Esophagus mucosa (tissue), 1 donor: ENCODE measurements around the gene PLCG1. TPM values are rescaled to one million over a fixed set of nuclear protein-coding genes. Genes with fewer than 3 reads are reported as not detected.
A peak's percentile ranks its signal among the peaks of the same experiment; 100 is the strongest.

Experiments used
- ATAC-seq: fragments of 200-7000 bp; cut with Tn5 transposase; one replicate; pipeline ENCODE4 v1.9.1; 2020
- total RNA-seq: library from RNA; stranded (reverse); gene quantifications from one replicate; pipeline ENCODE4 v1.2.4, GENCODE V29; 2023
- donor health status: DM: yes; HTN: yes; CAD: no.

PLCG1 gene
- total RNA-seq, 1 donor from 2014 or later = 27.1 TPM

DNA sequence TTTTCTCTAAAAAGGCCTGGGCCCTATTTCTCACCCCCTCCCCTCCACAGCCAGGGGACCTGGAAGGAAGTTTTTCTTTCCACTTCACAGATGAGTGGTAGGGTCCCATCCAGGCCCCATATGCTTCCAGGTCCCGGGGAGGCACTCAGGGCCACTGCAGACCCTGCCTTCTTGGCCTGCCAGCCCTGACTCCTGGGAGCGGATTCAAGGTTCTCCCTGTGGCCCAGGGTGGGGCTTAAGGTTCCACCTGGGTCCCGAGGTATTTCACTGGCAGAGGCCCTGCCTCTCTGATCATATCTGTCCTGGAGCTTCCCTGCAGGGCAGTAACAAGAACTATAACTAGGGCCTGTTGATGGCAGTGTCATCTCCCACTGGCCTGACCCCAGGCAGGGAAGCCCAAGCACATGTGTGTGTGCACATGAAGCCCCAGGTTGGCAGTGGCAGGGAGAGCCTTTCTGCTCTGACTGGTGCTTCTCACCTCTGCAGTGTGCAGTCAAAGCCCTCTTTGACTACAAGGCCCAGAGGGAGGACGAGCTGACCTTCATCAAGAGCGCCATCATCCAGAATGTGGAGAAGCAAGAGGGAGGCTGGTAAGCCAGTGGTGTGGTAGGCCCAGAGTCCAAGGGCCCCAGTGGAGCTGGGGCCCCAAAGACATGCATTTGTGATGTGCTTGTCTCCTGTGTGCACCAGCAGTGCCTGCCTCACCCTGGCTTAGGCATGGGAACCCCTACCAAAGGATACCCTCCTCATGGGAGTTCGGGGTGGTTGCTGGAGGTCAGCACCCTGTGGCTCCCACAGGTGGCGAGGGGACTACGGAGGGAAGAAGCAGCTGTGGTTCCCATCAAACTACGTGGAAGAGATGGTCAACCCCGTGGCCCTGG is 31.2 kb downstream of the PLCG1 start:
- no peak for ATAC-seq

DNA sequence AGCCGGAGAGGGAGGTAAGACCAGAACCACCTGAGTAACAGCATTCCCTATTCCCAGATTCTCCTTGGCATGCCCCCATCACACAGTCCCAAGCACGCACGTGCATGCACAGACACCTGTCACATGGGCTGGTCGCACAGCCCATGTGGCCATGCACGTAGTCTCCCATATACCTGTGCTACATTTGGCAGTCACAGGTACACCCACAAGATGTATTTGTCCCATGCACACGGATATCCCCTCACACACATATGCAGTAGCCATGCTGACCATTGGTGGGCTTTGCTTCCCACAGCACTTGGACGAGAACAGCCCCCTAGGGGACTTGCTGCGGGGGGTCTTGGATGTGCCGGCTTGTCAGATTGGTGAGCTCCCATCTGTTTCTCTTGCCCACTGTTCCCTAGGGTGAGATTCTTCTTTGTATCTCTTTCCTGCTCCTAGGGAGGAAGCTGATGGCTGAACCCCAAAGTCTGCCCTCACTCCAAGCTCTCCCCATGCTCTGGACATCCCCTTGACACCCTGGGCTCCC is 31.9 kb downstream of the PLCG1 start:
- ATAC-seq = no peak

- ATAC-seq = peak; percentile 88
Measured at GRCh38 chr20:41169791-41170351, 32.5 kb downstream of the PLCG1 start.

DNA sequence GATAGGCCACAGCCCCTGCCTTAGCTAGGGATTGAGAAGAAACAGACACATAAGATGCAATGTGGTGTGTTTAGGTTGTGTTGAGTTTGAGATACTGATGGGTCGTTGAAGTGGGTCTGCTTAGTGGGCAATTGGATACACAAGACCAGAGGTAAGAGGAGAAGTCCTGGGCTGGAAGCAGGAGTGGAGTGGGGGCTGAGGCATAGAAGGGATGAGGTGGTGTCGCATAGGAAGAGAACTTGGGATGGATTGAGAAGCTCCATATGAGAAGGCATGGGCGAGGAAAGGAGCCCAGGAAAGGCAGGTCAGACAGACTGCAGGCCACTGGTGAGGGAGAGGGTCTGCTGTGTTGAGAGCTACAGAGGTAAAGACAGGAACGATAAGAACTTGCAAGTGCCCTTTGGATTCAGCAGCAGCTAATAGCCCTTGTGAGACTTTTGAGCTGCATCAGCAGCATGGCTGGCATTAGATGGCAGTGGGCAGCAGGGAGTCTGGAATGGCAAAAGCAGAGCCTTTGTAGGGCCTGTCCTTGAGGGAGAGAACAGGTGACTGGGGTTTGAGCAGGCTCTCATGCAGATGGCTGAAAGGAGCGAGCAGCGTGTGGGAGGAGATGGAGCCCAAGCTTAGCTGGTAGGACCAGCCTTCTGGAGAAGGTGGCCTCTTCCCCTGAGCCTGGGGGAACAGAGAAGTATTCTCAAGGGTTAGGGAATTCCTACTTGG is 33.2 kb downstream of the PLCG1 start:
- no peak for ATAC-seq

DNA sequence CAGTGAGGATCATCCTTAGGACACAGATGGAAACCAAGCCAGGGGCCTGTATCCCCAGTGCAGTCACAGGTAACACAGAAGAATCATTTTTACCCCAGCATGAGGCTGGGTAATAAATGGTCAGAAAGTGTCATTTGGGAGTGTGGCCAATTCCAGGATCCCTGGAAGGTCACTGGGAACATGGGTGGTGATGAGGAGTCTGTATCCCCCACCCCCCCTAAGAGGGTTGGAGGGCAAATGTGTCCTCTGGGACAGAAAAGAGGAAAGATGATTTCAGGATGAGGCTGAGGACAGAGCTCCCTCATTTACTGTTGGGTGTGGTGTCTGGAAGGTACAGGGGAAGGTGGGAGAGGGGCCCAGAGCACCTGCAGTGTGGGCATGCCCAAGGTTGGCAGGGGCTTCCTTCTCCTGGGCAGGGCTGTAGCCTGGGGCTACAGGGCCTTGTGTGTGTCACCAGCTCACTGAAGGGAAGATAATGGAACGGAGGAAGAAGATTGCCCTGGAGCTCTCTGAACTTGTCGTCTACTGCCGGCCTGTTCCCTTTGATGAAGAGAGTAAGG is 34.5 kb downstream of the PLCG1 start:
- ATAC-seq = no peak

GRCh38 chr20:41172296-41173140 is 35.2 kb downstream of the PLCG1 start:
- no peak for ATAC-seq

GRCh38 chr20:41173161-41173721 is 35.9 kb downstream of the PLCG1 start:
- ATAC-seq = peak; percentile 71

DNA sequence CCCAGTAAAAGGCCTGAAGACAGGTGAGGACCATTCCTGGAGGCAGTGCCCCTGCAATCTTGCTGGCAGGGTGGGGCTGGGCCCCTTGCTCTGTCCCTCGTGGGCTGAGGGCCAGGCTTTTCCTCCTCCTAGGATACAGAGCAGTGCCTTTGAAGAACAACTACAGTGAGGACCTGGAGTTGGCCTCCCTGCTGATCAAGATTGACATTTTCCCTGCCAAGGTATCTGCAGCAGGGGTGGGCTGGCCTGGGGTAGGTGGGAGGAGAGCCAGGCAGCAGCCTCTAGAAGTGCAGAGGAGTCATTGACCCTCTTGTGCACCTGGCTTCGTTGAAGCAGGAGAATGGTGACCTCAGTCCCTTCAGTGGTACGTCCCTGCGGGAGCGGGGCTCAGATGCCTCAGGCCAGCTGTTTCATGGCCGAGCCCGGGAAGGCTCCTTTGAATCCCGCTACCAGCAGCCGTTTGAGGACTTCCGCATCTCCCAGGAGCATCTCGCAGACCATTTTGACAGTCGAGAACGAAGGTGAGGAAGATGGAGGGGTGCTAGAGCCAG is 36.5 kb downstream of the PLCG1 start:
- ATAC-seq = no peak

- no peak for ATAC-seq
Measured at GRCh38 chr20:41174373-41174772, 37.0 kb downstream of the PLCG1 start.

- no peak for ATAC-seq
Measured at GRCh38 chr20:41174782-41175181, 37.4 kb downstream of the PLCG1 start.

- ATAC-seq = no peak
Measured at GRCh38 chr20:41175201-41175651, 37.9 kb downstream of the PLCG1 start.

DNA sequence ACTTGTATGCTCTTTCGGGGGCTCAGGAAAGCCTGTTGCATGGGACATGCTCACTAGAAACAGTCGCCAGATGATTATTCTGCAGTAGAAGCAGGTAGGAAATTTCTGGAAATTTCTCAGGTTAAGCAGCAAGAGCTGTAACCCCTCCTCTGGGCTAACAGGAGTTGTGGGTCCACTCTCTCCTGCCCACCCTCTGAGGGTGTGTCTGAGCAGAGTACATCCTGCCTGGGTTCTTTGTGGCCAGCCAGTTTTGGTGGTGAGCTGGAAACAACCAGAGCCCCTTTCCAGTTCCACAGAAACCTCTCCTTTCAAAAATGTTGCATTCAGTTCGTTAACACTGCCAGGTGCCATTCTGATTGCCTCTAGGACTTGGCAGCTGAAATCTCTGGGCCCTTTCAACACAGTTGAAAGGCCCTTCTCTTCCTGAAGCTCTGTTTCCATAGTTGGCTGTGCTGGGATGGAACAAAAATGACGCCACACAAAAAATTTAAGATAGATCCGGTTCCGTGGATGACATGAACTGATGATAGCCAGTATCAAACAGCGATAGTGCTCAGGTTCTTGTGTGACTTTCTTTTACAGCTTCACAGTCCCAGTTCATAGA is 38.5 kb downstream of the PLCG1 start:
- no peak for ATAC-seq

- no peak for ATAC-seq
Measured at GRCh38 chr20:41176711-41177552, 39.6 kb downstream of the PLCG1 start.

- ATAC-seq = peak; percentile 22
Measured at GRCh38 chr20:41177636-41178035, 40.3 kb downstream of the PLCG1 start.

- no peak for ATAC-seq
Measured at GRCh38 chr20:41178495-41178894, 41.2 kb downstream of the PLCG1 start.

DNA sequence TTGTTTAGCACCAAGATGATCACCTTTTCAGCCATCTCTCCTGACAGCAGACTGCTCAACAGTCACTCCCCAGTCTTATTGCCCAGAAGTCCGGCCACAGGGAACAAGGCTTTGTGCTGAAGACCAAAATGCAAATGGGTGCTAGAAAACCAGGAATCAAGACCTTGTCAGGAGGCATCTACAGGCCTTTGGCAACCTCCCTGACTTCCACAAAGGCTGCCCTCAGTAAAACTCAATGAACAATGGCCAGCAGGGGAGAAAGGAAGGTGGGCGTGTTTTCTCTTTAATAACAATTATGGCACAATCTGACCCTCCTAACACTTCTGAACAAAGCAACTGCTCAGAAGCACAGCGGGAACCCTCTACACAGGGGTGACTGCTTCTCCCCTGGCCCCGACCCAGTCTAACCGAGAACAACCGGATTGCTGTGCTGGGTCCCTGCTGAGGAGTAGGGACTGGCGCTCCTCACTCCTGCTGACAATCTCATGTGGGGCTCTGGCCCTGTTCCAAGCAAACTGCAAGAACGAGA is 41.6 kb downstream of the PLCG1 start:
- no peak for ATAC-seq

- ATAC-seq = no peak
Measured at GRCh38 chr20:41179961-41180360, 42.6 kb downstream of the PLCG1 start.

DNA sequence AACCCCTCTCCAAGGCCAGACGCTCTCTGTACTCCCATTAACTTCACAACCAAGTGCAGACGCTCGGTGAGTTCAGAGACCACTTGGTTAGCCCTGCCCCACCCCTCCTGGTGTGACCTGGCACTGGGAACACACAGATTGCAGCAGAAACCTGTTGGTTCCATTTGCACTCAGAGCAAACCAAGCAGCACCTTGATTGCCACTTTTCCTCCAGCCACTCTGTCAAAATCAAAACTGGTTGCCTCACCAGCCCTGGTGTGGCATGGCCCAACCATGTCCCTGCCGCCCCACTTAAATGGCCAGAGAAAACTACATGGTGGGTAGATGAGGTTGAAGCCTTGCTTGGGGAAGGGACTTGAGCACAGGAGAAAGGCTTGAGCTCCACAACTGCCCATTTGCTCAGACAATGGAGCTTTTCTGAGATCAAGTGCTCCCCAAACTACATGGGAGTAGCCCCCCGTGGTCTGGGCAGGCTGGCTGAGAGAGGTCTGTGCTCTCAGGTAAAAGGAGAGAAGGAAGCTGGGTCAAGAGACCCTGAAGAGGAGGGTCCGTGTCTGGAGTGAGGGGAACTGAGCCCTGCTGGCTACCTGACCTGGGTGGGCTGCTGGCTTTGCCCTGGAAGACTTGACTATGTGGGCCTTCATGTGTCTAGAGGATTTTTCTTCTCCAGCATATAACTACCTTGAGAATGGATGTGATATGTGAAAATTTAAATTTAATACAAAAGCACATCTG is 43.4 kb downstream of the PLCG1 start:
- ATAC-seq = no peak

- no peak for ATAC-seq
Measured at GRCh38 chr20:41181567-41181966, 44.2 kb downstream of the PLCG1 start.
